HG02884 (cell line): ENCODE data around the gene GGN.
"Not testable (repeated sequence)": the region's sequence is repeated elsewhere in the genome, so short reads cannot be mapped to it uniquely, and the experiment has no call there.

ENCODE experiments used
- ATAC-seq: cut with Tn5 transposase; IDR thresholded peaks from one replicate; pipeline ENCODE4 v1.9.1; 2021; ENCODE audit warnings: mild to moderate bottlenecking, moderate library complexity; ENCODE audit not compliant: unreplicated experiment

The GGN gene

GRCh38 chr19:38411898-38412297, 24.1 kb upstream of the GGN start:
- ATAC-seq = not testable (repeated sequence)

GRCh38 chr19:38411041-38411712, 23.3 kb upstream of the GGN start:
- no peak for ATAC-seq

- not testable (repeated sequence) for ATAC-seq
Measured at GRCh38 chr19:38410407-38410806, 22.6 kb upstream of the GGN start.

- no peak for ATAC-seq
Measured at GRCh38 chr19:38409631-38410133, 21.8 kb upstream of the GGN start.

- ATAC-seq = no peak
Measured at GRCh38 chr19:38405276-38405675, 17.4 kb upstream of the GGN start.

GRCh38 chr19:38404858-38405257, 17.0 kb upstream of the GGN start:
- no peak for ATAC-seq

GRCh38 chr19:38402967-38403674, 15.3 kb upstream of the GGN start, which contains the start of gene FAM98C:
FAM98C (plus strand) TSS chr19:38403093; CDS start chr19:38403154, 61 bp downstream.
- ATAC-seq = peak; percentile 89

GRCh38 chr19:38402623-38402966, 14.8 kb upstream of the GGN start:
- no peak for ATAC-seq

- no peak for ATAC-seq
Measured at GRCh38 chr19:38401148-38401547, 13.3 kb upstream of the GGN start.

GRCh38 chr19:38400361-38400760, 12.5 kb upstream of the GGN start:
- ATAC-seq = no peak

- ATAC-seq = no peak
Measured at GRCh38 chr19:38399537-38399936, 11.7 kb upstream of the GGN start.

GRCh38 chr19:38399081-38399480, 11.2 kb upstream of the GGN start:
- ATAC-seq = no peak

GRCh38 chr19:38395381-38396114, 7.7 kb upstream of the GGN start:
- no peak for ATAC-seq

- no peak for ATAC-seq
Measured at GRCh38 chr19:38394488-38394887, 6.7 kb upstream of the GGN start.

GRCh38 chr19:38392707-38393308, 5.0 kb upstream of the GGN start:
- no peak for ATAC-seq

GRCh38 chr19:38391911-38392464, 4.2 kb upstream of the GGN start:
- ATAC-seq = no peak

GRCh38 chr19:38389957-38390924, 2.4 kb upstream of the GGN start:
- ATAC-seq = no peak

- ATAC-seq = no peak
Measured at GRCh38 chr19:38389101-38389925, 1.5 kb upstream of the GGN start.
